ENCODE results near the gene USH1G.
"Not testable (repeated sequence)": the region's sequence is repeated elsewhere in the genome, so short reads cannot be mapped to it uniquely, and the experiment has no call there.

The USH1G gene

DNA sequence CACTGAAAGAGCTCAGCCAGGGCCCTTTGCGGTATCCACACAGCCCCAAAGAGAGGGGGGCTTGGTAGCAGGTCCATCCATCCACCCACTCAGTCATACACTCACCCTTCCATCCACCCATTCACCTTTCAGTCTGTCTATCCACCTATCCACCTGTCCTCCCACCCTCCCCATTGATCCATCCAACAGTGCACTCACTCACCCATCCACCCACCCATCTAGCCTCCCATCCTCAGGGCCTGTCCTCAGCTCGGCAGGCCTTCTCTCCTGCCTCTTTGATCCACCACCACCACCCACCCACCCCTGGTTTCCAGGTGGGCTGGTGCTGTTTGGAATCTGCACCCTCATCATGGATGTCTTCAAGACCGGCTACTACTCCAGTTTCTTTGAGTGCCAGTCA is 2.2 kb upstream of the USH1G start:
- DNase-seq, result no peak

DNA sequence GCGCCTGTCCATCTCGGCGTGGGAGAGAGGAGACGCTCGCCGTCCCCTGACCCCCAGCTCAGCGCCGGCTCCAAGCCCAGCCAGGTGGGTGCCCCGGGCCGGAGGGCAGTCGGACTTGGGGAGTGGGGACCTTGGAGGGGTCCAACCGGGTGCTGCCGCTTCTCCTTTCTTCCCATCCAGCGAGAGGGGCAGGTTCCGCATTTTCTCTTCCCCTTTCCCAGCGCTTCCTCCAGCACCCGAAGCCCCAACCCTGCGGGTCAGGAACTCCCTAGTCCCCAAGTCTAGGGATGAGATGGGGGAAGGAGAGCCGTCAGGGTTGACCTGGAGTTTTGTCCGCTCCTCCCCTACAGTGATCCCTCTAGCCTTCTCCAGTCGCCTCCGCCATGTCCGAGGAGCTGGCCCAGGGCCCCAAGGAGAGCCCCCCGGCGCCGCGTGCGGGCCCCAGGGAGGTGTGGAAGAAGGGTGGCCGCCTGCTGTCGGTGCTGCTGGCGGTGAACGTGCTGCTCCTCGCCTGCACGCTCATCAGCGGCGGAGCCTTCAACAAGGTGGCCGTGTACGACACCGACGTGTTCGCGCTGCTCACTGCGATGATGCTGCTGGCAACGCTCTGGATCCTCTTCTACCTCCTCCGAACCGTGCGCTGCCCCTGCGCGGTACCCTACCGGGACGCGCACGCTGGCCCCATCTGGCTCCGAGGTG is 1.3 kb upstream of the USH1G start, which contains the start of gene OTOP2:
OTOP2 (plus strand) TSS at position 24 of the 699 bp plus-strand sequence; CDS start at position 384, 360 bp downstream.
- DNase-seq, result no peak

DNA sequence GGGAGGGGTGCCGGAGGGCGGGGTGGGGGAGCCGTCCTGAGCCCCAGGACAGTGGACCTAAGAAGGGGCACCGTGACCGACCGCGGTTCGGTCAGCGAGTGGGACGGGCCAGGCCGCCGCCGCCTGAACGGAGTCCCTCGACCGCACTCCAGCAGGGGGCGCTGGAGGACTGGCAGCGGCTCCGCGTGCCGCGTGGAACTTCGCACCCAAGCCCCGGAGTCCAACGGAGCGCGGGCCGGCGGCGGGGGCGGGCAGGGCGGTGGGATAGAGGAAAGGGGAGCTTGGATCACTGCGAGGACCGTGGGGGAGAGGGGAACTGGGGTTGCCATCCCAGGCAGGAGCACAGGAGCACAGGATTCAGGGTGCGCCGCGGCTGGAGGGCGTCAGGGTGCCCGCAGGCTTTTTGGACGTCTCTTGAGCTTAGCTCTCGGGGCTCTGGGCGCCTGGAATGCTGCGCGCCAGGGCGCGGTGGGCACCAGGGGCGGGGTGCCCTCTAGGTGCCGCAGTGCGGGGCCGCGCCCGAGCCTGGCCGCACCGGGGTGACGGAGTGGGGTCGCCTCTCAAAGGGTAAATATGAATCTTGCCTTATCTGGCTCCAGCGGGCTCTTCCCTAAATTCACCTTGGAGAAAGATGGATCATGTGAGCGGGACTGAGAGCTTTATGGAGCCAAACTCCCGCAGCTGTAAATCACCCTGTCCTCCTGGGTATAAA is 639 bp upstream of the USH1G start:
- no peak for DNase-seq

DNA sequence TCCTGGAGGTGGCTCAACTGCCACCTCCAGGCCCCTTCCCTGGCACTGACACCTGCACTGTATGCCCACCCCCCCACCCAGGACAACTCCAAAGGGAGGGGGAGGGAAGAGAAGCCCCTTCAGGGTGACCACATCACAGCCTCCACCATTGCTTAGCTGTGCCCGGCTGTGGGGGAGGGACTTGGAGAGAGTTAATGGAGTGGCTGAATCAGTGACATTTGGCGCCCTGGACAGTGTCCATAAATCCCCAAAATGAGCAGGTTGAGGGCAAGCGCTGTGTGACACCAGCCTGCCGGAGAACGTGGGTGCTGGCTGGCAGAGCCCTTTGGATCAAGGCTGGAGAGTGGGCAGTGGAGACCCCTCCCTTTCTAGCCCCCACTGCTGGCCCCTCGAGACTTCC is 883 bp downstream of the USH1G start:
- DNase-seq, result no peak

DNA sequence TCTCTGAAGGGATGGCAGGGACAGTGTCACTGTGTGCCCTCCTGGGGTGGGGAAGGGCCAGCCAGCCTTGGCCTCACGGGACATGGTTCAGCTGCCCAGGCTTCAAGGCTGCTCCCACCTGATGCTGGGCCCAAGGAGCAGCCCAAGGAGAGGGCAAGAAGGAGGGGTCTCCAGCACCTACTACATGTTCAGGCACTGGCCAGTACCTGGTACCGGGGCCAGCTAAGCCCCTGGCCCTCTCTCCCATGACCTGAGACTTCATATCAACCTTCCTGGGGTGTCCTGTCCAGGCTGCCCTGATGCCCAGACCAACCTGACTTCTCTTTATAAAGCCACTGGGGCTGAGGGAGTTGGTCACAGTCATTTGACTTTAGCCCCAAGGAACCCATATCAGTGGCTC is 1.3 kb downstream of the USH1G start:
- DNase-seq, result no peak

DNA sequence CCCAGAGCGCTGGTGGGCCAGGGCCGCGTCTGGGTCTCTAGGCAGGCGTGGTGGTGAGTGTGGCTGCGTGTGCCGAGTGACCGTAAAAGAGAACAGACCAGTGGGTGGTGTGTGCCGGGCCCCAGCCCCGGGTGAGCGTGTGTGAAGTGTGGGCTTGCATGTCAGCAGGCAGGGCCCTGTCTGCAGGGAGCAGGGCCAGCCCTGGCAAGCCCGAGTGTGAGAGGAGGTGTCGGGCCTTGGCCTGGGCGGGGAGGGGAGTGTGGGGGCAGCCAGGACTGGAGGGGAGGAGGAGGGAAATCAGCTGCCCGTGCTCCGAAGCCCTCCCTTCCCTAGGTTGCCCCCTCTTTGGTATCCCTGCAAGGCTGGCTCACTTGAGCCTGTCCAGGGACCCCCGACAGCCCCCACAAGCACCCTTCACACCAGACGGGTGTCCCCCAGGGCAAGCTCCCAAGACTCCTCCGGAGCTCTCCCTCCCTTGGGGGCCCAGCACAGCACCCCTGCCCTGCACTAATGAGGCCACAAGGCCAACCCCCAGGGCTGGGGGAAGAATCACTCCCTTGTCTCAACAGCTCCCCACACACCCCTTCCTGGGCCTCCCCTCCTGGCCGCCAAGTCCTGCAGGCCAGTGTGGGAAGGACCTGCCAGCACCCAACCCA is 1.9 kb downstream of the USH1G start:
- DNase-seq, result no peak

DNA sequence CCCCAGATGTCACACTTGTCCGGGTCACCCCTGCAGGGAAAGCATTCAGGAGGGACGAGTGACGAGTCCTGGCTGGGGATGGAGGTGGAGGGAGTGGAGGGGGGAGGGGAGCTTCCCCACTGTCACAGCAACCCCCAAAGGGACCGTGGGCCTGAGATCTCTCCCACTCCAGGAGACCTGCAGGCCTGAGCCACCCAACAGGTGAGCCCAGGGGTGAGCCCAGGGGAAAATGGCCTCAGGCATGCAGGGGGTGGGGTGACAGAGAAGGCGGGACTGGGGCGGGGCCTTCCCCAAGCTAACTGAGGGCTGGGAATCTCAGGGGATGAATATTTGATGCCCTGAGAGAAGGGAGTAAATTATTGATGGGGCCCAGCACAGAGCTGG is 2.4 kb downstream of the USH1G start:
- no peak for DNase-seq

DNA sequence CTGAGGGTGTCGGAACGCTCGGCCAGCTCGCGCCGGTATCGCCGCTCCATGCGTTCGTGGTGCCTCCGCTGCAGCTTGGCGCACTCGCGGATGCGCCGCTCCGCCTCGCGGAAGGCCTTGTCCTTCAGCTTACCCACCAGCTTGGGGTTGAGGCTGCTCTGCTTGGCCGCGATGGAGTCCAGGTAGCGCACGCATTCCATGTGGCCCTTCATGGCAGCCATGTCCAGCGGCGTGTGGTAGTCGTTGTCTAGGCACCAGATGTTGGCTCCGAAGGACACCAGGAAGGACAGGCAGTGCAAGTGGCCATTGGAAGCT is 2.8 kb downstream of the USH1G start:
- DNase-seq, result no peak

DNA sequence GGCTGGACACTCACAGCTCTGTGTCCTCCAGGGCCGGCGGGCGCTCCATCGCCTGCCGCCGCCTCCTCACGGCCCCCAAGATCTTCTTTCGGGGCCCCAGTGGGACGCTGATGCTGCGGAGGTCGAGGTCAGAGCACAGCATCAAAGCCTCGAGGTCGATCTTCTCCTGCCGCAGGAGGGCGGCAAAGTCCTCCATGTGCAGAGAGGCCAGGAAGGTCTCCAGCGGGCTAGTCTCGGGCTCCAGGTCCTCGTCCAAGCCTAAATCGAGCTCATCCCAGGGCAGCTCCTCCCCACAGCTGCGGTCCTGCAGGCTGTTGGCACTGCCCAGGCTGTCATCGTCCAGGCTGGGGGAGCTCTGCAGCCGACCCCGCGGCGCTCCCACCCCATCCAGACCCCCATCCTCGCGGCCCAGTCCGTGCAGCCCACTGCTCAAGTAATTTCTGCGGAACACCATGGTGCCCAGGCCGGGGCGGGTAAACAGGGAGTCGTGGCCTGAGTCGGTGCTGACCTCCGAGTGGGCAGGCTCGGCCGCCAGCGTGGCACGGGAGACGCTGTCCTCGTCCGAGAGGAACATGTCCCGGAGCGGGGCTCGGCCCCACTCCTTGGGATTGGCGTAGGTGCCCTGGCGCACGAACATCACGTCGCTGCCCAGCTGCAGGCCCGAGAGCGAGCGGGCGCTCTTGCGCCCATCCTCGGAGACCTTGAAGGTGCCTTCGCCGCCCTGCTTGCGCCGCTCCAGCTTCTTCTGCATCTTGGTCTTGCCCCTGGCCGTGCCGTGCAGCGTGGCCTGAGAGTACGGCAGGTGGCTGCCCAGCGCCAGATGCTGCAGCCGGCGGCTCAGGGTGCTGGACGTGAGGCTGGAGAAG is 3.4 kb downstream of the USH1G start:
- DNase-seq, result no peak

DNA sequence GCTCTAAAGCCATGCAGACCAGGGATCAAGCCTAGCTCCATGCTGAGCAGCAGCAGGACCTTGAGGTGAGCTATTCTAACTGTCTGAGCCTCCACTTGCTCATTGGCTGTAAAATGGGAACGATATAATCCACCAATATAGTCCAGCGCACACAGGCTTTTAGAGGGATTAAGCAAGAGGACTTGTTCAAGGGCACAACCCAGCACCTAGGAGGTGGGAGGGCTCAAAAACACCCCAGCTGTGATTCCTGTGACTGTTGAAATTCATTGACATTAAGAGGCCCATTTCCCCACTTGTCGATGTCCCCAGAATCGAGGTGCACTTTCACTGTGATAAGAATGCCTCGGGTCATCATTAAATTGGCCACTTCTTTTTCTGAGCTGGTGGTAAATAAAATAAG is 4.1 kb downstream of the USH1G start:
- no peak for DNase-seq

DNA sequence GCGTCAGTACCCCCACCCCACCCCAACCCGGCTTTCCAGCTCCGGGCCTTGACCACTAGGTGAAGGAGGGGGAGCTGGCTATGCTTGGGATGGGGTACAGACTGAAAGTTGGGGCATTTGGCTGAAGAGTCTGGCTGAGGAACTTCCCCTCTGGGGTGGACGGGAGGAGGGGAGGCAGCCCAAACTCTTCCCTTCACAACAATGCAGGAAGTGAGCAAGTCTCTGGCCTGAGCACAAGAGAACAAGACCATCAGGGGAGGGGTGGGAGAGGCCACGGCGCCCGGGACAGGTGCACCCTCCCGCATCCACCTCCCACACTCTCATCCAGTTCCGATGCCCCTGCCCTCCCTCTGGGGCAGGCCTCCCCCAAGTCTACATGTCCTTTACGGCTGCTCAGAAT is 5.6 kb downstream of the USH1G start:
- no peak for DNase-seq

DNA sequence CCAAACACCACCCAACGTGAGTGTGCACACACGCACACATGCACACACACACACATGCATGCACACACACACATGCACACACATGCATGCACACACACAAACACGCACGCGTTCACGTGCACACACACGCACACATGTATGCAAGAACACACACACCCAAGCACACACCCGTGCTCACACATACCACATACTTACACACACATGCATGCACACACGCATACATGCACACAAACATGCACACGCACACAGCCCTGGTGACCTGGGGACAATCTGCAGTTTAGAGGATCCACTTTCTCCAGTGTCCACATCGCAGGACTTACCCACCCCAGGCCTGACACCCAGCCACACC is 6.2 kb downstream of the USH1G start:
- no peak for DNase-seq

DNA sequence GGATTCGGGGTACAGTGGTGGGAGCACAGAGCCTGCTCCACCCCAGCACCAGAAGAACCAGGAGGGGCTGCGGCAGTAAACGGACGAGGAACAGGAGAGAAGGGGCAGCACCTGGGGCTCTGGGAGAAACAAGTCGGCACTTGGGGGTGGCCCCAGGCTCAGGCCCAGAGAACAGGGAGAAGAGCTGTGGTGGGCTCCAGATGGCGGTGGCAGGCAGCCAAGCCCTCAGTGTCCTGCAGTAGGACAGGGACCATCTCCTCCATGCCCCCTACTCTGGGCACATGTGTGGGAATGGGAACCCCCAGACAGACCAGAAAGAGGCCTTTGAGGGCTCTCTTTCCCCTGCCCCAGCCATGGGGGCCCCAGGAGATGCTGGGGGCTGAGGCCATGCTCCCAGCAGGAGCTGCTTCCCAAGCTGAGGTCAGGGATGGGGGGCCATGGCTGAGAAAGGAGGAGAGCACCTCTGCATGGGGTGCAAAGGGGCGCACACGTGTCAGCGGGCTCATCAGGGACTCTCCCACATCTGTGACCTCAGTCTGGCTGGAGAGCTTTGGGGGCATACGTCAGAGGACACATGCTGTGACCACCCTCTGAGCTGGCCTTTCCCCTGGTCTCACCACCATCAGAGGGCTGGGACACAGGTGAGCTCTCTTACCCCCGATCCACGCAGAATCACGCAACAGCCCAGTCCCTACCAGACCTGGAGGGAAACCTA is 6.8 kb downstream of the USH1G start:
- no peak for DNase-seq

DNA sequence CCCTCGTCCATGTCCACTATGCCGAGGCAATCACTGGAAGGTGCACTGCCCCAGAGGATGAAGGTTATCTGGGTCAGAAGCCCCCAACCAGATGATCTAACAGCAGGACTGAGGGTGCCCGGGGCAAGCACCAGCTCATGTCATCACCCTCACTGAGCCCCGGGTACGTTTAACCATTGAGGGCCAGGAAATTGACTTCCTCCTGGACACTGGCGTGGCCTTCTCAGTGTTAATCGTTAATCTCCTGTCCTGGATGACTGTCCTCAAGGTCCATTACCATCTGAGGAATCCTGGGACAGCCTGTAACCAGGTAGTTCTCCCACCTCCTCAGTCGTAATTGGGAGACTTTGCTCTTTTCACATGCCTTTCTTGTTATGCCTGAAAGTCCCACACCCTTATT is 11.6 kb downstream of the USH1G start:
- not testable (repeated sequence) for DNase-seq

DNA sequence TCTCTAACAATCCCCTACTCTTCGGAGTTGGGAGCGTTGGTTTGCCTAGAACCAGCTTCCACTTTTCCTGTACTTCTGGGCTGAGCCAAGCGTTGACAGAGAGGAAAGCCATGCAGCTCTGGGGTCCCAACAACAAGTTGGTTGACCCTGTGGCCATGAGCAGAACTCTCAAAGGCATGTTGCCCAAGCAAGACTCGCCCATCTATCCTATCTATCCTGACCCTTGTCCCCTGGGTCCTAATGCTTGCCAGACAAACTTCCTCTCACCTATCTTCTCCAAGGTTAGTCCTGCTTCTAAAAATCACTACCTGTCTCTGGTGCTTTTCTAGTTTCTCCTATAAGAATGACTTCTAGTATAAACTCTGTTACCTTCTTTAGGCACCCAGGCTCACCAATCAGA is 14.0 kb downstream of the USH1G start:
- DNase-seq, result not testable (repeated sequence)

DNA sequence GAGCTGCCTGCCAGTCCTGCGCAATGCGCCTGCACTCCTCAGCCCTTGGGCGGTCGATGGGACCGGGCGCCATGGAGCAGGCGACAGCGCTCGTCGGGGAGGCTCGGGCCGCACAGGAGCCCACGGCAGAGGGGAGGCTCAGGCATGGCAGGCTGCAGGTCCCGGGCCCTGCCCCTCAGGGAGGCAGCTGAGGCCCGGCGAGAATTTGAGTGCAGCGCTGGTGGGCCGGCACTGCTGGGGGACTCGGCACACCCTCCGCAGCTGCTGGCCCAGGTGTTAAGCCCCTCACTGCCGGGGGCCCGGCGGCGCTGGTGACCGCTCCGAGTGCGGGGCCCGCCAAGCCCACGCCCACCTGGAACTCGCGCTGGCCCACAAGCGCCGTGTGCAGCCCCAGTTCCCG is 16.0 kb downstream of the USH1G start:
- DNase-seq, result no peak

DNA sequence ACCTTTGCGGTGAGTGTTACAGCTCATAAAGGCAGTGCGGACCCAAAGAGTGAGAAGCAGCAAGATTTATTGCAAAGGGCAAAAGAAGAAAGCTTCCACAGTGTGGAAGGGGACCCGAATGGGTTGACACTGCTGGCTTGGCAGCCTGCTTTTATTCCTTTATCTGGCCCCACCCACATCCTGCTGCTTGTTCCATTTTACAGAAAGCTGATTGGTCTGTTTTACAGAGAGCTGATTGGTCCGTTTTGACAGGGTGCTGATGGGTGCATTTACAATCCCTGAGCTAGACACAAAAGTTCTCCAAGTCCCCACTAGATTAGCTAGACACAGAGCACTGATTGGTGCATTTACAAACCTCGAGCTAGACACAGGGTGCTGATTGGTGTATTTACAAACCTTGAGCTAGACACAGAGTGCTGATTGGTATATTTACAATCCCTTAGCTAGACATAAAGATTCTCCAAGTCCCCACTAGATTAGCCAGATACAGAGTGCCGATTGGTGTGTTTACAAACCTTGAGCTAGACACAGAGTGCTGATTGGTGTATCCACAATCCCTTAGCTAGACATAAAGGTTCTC is 16.8 kb downstream of the USH1G start:
- DNase-seq, result not testable (repeated sequence)

DNA sequence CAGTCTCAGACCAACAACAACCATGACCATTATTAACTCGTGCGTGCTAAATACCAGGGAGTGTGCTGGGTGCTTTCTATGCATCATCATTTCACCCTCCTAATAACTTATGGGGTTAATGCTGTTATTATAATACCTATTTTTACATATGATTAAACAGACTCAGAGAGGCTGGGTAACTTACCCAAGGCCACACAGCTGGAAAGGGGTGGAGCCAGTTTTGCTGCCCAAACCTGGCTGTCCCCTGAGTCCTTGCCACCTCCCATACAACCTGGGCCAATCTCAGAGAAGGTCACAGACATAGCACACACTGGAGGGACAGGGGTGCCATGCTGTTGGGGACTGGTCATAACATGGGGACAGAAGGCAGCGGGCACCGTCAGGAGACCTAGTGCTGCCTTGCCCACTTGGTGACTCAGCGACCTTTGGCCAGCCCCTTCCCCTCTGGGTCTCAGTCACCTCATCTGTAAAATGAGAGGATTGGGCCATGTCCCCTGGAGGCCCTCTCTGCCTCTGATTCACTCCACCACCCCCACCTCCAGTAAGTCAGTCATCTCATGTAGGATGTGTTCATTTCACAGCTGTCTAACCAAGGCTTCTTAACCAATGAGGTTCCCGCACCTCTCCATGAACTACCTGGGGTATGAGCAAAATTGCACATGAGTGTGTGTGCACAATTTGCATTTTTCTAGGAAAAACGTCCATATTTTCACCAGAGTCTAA is 18.2 kb downstream of the USH1G start:
- DNase-seq, result no peak

DNA sequence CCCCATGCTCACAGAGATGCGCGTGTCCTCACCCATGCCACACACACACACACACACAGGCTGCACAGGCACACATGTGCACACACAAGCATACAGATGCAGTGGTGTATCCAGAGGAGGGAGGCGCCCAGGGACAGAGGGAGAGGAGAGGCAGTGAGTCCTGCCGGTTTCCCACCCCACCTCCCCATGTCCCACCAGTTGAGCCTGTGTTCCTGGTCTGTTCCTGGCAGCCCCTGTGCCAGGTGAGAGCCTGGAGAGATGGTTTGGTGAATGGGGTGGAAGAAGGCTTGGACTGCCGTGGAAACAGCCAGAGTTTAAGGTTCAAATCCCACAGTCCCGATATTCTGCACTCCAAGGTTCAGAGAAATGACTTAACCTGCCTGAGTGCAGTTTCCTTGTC is 19.4 kb downstream of the USH1G start:
- DNase-seq, result no peak

DNA sequence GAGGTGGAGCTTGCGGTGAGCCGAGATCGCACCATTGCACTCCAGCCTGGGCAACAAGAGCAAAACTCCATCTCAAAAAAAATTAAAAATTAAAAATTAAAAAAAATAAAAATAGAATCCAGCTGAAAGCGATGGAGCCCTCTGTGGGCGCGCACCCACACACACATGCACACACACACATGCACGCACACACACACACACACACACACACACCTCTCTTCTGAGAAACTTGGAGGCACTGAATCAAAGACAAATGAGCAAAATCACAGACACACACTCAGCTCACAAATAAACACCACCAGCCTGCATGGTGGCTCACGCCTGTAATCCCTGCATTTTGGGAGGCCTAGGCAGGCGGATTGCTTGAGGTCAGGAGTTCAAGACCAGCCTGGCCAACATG is 20.0 kb downstream of the USH1G start:
- no peak for DNase-seq

DNA sequence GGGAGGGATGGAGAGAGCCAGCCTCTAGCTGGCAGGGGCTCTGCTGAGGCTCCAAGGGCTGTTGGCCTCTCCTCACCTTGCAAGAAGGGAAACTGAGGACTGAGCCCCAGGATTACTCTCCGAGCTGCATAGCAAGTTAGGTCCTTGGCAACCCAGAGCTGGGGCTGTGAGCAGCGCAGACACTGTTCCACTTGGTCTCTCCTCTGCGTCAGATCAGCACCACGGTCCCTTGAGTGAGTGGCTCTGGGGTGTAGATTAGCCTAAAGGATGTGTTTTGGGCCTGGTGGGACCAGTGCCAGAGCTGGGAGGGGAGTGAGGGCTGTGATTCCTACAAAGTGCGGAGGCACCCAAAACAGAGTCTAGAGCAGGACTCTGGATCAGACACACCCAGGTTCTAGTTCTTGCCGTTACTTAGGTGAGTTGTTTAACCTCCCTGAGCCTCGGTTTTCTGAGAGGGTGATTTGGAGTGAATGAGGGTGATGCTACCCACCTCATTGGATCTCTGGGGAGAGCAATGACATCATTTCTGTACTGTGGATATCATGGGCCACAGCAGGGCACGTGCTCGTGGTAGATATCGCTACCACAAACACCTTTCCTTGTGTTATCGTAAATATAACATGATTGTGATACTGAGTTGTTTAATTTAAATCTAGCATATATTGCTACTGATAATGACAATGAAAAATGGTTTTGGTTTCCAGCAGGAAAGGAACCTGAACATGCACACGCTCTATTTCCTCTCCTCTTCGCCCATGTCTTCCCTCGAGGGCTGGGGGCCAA is 21.5 kb downstream of the USH1G start:
- no peak for DNase-seq

Measured in NCI-H1092 (cell line).